Endothelial cell of umbilical vein (primary cell): ENCODE data around the gene DNMT3B.

Experiments
- CTCF ChIP-seq, 2 donors: IDR thresholded peaks; 1 replicate in 1 of 2; 2 replicates in 1 of 2; pipeline ENCODE4 v1.5.1; 2011; ENCODE audit warnings: low read length in 2 of 2, mild to moderate bottlenecking in 2 of 2, moderate library complexity in 2 of 2, control low read depth in 1 of 2, inconsistent platforms in 1 of 2, low read depth in 1 of 2; ENCODE audit not compliant: insufficient read depth in 1 of 2; ENCODE audit errors: extremely low read depth in 1 of 2
- EZH2 ChIP-seq: IDR thresholded peaks from 2 replicates; pipeline ENCODE4 v1.6.1; 2012; ENCODE audit warnings: borderline replicate concordance, low read depth, mild to moderate bottlenecking, moderate library complexity, low read length, inconsistent platforms; ENCODE audit not compliant: severe bottlenecking
- GATA2 ChIP-seq: IDR thresholded peaks from 2 replicates; pipeline ENCODE4 v1.7.0; 2011; ENCODE audit warnings: low read depth, mild to moderate bottlenecking, moderate library complexity, mixed read lengths, low read length; ENCODE audit not compliant: insufficient read length, insufficient read depth
- MAX ChIP-seq: IDR thresholded peaks from 2 replicates; pipeline ENCODE4 v1.6.1; 2011; ENCODE audit not compliant: insufficient read depth, insufficient read length
- MYC ChIP-seq: IDR thresholded peaks from one replicate; pipeline ENCODE4 v1.6.1; 2011; ENCODE audit warnings: mild to moderate bottlenecking, low read depth, low read length
- POLR2A ChIP-seq: IDR thresholded peaks from 2 replicates; pipeline ENCODE4 v1.6.1; 2012; ENCODE audit warnings: low read depth, mild to moderate bottlenecking, control low read depth, low read length
- POLR2AphosphoS5 ChIP-seq: IDR thresholded peaks from 2 replicates; pipeline ENCODE4 v1.6.1; 2012; ENCODE audit warnings: low read depth, mild to moderate bottlenecking, control low read depth, low read length, moderate library complexity; ENCODE audit not compliant: insufficient read depth

- TF ChIP-seq EZH2 (no peak), CTCF (IDR thresholded peaks at IDR 0.05; ENCODE audit: extremely low read depth in 1 of 2, insufficient read depth in 1 of 2, low read depth in 1 of 2, low read length in 2 of 2) (no peak), MAX (no peak), POLR2A (no peak), MYC (no peak), POLR2AphosphoS5 (no peak), GATA2 (no peak)
Observed at GRCh38 chr20:32834972-32835371, 72.8 kb downstream of the DNMT3B start.
